Left hindlimb (tissue), 1 donor: Measurements from ENCODE around the gene UBE3A.

Experiments
- DNase-seq: peaks from one replicate; pipeline ENCODE4 v3.0.0-alpha.2; 2018

Gene UBE3A

GRCh38 chr15:25329696-25330095 lies 109.1 kb downstream of the UBE3A start:
- no peak for DNase-seq

GRCh38 chr15:25327686-25328085 lies 111.1 kb downstream of the UBE3A start:
- DNase-seq: no peak

- DNase-seq: no peak
Observed at GRCh38 chr15:25325187-25325586, 113.6 kb downstream of the UBE3A start.

- DNase-seq: no peak
Observed at GRCh38 chr15:25323420-25323819, 115.4 kb downstream of the UBE3A start.

- DNase-seq: no peak
Observed at GRCh38 chr15:25287823-25288222, 151.0 kb downstream of the UBE3A start.
